HG02981 (cell line): ENCODE results near the gene KIF1B.
"Not testable (repeated sequence)": the region's sequence is repeated elsewhere in the genome, so short reads cannot be mapped to it uniquely, and the experiment has no call there.

Experiments
- ATAC-seq: cut with Tn5 transposase; IDR thresholded peaks from one replicate; pipeline ENCODE4 v1.9.1; 2021; ENCODE audit warnings: mild to moderate bottlenecking, moderate library complexity; ENCODE audit not compliant: unreplicated experiment

The KIF1B gene

GRCh38 chr1:10324627-10325026 is 114.3 kb downstream of the KIF1B start:
- no peak for ATAC-seq

DNA sequence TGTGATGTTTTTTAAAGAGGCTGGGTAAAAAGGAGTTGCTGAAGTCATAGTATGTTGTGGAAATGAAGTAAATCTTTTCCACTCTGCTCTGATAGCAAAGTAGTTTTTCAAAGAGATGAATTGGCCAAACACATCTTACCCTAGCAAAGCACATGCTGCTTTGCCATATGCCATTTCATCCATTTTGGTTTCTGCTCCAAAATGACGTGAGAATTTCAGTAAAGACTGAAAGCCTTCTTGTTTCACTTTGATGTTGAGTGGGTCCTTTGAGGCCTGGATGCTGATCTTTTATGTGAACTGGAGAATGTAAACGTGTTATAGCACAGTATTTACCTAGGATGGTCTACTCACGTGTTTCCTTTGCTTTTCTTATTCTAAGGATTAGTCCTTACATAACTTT is 115.2 kb downstream of the KIF1B start:
- no peak for ATAC-seq

DNA sequence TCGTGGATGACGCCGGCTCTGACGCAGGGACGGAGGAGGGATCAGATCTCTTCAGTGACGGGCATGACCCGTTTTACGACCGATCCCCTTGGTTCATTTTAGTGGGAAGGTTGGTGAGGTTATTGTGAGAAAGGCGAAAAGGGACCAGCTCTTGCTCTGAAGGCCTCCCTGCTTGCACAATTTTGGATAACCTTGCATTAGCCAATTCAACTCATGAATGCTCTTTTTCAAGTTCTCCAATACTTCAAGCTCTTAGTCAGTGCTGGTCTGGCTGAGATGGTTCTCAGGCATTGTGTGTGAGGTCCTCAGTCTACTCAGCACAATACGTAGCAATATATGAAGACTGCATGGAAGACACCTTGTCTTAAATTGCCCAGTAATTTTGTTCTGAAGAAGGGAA is 115.9 kb downstream of the KIF1B start:
- ATAC-seq: no peak

DNA sequence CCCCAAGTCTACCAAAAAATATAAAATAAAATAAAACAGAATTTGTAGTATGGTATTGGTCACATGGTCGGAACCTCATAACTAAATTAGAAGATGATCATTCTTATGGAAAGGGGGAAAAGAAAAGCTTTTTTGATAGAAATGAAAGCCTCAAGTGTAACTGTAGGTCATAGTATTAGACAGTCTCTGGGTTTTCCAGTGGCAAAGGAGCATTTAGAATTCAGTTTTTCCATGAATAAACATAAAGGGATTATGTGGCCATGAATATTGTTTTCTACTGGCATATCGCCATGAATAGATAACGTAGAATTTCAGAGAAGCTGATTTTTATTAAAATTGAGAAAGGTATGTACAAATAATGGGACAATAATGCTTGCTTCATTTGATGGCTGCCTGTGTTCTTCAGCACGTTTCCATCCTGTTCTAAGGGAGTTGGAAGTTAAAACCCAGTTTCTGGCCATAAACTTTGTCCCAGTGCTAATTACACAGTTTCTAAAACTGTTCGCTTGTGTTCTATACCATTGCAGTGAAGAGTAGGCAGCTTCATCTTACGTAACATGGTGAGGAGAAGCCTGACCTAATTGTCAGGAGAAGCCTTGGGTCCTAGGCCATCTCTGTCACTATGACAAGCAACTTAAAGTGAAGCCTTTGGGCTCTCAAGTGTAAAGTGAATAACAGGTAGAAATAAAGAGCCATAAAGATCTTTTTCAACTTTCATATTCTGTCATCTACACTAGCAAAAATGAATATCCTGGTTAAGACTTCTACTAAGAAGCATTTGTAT is 118.0 kb downstream of the KIF1B start:
- no peak for ATAC-seq

GRCh38 chr1:10337436-10337835 is 127.1 kb downstream of the KIF1B start:
- ATAC-seq: no peak

DNA sequence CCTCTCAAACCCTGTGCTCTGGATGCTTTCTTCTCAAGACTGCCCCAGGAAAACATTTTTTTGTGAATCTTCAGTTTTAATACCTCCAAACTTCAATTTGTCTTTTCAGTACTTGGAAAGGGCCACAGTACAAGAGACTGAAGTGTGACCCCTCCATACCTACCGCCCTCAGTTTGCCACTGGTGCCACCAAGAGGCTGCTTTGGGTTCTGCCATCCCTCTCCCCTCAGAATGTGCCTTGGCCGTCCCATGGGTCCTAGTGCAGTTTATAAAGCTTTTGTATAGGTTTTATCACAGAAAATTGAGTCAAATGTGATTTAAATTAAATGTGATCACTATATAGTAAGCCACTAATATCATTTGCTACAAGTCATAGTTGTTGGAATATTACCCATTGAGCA is 127.7 kb downstream of the KIF1B start:
- no peak for ATAC-seq

DNA sequence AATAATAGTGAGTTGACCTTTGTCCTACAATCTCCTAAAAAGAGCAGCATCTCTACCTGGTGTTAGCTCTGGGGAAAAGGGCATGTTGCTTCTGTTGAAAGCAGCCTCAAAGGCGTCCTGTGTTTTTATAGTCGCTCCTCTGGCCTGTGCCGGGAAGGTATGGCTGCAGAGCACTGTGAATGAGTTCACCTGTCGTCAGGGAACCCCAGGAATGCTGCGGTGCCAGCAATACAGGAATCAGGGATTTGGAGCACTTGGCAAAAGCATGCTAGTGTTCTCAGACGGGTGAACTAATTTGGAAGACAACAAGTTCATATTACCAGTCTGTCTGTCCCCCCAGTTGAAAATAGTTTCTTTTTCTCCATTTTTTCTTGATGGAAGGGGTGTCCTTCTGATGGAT is 128.2 kb downstream of the KIF1B start:
- no peak for ATAC-seq

GRCh38 chr1:10339036-10339567 is 128.7 kb downstream of the KIF1B start:
- ATAC-seq: no peak

GRCh38 chr1:10339815-10340214 is 129.4 kb downstream of the KIF1B start:
- ATAC-seq: no peak

DNA sequence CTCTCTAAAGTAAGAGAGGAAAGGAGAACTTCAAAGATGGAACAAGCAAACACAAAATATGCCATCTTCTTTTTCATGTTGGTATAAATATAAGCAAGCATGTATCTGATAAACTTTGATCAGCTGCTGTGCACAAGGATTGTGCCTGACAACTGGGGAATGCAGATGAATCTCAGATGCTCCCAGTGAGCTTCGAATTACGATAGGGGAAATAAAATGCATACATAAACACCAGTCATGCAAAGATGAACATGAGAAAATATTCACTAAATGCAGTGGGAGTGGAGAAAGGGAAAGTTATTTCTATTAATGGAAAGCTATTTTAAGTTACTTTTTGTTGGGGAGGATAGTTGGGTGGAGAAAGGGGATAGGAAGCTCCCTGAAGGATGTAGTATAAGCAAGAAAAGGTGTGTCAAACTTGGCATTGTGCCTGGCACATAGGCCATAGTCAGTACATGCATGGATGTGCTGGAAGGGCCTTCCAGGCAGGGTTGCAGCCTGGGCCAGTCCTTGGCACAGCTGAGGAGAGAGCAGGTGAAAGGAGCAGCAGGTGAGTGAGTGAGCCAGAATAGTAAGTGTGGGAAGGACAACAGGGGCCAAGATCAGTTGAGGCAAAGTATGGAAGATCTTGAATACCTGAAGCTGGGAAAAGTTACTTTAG is 130.7 kb downstream of the KIF1B start:
- no peak for ATAC-seq

DNA sequence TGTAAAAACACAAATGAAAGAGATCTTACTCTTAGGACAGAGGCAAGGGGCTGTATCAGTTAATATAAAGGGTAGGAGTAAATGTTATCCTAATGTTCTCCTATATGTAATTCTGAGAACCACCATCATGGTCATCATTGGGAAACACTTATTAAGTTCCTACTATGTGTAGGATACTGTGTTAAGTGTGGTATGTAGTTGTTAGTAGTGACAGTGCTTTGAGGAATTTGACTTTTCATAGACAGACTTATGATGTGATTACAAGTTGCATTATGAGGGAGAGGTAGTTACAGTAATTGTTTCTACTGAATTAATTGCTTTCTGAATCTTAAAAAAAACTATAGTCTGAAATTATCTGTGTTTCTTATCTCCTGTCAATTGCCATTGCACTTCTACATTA is 136.7 kb downstream of the KIF1B start:
- no peak for ATAC-seq

- no peak for ATAC-seq
These were observed 142.9 kb downstream of the KIF1B start for GRCh38 chr1:10353282-10353681.

DNA sequence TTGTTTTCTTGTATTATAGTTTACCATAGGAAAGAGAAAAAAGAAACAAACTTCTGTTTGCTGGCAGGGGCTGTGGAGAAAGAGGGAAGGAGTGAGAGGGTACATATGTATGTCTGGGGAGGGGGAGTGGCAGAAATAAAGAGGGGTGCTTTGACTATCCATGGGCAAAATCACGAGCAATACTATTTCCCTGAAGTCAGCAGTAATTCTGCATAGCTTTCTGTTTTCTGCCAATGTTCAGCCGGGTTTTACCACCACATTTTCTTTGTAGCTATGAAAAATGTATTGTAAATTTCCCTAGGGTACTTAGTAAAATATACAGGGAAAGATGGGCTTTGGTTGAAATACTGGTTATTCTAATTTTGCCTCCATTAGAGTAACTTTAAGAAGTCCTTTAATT is 143.3 kb downstream of the KIF1B start:
- ATAC-seq: no peak

GRCh38 chr1:10360045-10360444 is 149.7 kb downstream of the KIF1B start:
- no peak for ATAC-seq

DNA sequence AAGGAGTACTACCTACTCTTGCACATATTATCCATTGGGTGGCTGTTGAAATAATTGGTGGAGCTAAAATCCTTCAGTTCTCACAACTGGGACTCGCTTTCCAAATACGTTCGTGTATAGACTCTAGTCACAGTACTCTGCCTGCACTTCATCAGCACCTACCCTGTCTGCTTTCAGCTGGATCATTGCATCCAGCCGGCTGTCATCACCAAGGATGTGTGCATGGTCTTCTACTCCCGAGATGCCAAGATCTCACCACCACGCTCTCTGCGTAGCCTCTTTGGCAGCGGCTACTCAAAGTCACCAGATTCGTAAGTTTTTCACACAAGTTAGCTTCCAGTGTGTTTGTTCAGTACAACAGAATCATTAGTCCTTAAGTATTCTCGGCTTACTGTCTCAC is 151.1 kb downstream of the KIF1B start:
- ATAC-seq: no peak

DNA sequence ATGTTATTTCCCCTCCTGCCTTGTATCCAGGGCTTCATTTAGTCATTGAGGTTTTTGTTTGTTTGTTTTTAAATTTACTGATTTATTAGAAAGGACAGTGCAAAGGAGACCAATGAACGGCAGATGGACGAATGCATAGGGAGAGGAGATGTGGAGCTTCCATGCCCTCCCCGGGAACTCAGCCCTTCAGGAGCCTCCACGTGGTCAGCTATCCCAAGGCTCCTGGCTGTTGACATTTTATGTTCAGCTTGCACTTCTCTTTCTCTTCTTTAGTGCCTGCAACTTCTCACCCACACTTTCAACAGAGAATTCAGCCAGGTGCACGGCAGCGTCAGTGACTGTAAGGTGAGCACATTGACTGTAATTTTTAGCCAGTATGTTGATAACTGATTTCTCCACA is 157.8 kb downstream of the KIF1B start:
- ATAC-seq: no peak

DNA sequence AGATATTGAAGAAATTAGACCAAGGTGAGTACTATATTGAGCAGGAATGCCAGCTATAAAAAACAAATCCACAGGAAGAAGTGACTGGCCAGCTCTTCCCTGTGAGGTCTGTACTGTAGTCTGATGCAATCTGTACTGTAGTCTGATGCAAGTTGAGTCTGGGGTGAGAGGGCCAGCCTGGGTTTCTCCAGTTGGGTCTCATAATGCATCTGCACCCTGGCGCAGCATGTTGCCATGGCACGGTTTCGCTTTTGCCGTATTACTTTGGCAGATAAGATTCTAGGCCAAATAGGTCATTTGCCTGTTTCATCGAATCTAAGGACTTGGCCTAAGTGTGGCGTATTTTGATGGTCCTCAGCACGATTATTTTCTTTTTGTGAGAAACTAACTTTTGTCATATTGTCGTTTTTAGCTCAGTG is 164.1 kb downstream of the KIF1B start:
- ATAC-seq: no peak

DNA sequence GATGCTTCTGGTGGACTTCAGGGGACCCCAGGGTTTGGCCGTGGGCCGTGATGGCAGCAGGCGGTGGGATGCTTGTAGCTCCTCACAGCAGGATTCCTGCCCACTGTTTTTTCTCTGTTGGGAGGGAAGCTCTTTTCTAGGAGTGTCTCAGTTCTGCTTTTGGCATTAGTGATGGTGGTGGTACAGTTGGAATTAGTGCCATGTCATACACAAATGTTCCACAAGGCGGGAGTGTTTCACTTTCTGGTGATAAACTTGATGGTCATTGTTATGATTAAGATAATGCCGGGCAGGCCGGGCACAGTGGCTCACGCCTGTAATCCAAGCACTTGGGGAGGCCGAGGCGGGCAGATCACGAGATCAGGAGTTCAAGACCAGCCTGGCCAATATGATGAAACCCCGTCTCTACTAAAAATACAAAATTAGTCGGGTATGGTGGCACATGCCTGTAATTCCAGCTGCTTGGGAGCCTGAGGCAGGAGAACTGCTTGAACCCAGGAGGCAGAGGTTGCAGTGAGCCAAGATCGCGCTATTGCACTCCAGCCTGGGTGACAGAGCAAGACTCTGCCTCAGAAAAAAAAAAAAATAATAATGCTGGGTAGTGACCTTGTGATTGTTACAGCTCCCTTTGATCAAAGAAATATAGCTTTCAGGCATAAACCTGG is 167.1 kb downstream of the KIF1B start:
- not testable (repeated sequence) for ATAC-seq

DNA sequence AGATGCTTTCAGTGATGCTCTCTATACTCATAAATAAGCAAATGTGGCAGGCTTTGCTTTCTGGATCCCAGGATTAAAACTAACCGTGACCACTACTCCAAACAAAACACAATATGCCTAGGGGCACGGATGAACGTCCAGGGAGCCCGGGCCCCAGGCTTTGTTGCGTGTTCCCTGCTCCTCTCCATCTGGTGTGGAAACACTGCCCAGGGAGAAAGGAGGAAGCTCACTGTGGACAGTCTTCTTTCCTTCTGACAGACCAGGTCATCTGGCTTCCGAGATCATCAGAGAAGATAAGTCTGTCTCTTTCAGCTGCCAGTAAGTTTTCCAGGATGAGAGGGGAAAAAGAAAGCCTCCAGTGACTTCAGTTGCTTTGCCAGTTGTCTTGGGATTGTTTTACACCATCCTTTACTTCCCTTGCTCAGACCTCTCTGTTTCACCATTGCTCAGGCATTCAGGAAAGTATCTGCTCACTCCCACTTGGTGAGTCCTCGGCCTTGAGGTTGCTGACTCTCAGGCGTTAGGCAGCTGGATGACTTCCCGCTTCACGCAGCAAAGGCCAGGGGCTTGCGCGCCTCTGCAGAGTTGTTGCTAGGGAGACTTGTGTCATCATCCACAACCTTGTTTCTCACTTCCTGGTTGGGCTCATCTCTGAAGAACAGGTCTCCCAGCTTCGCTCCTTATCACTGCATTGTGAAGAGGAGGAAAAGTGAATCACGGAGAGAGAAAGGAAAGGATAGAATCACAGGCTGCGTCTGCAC is 167.9 kb downstream of the KIF1B start:
- ATAC-seq: no peak

DNA sequence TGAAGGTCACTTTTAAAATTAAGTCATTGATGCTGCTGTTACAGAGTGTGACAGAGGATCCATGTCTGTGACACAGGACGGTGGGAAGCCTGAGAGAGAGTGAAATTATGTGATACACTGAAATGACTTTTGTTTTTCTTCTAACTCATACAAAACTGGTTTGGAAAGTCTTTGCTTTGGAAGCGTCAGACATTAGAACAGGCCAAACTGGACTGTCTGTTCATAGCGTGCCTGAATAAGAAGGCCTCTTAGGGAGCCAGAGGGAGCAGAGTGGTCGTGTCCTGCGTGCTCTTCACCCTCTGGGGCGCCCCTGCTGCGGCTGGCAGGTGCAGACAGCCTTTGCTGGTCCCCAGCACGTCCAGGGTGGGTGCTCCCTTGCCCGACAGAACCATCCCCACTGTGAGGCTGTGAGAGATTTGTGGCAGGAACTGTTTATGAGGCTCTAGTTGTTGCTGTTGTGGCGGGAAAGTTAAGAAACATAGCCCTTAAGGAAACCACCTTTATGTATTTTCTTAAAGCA is 168.8 kb downstream of the KIF1B start:
- no peak for ATAC-seq

- ATAC-seq: no peak
These were observed 169.3 kb downstream of the KIF1B start for GRCh38 chr1:10379676-10380075.
